Stimulated activated CD8-positive, alpha-beta memory T cell treated with anti-CD3 and anti-CD28 coated beads, Interleukin-12 subunit alpha, Interleukin-12 subunit beta, amount 100 ng/mL, for 24 hours (primary cell): Measurements from ENCODE around the gene LIX1L.
A peak's percentile ranks its signal among the peaks of the same experiment; 100 is the strongest.

ENCODE experiments used
- DNase-seq: peaks from one replicate; pipeline ENCODE4 v3.0.0-alpha.2; 2020; ENCODE audit errors: extremely low read depth

LIX1L gene

DNA sequence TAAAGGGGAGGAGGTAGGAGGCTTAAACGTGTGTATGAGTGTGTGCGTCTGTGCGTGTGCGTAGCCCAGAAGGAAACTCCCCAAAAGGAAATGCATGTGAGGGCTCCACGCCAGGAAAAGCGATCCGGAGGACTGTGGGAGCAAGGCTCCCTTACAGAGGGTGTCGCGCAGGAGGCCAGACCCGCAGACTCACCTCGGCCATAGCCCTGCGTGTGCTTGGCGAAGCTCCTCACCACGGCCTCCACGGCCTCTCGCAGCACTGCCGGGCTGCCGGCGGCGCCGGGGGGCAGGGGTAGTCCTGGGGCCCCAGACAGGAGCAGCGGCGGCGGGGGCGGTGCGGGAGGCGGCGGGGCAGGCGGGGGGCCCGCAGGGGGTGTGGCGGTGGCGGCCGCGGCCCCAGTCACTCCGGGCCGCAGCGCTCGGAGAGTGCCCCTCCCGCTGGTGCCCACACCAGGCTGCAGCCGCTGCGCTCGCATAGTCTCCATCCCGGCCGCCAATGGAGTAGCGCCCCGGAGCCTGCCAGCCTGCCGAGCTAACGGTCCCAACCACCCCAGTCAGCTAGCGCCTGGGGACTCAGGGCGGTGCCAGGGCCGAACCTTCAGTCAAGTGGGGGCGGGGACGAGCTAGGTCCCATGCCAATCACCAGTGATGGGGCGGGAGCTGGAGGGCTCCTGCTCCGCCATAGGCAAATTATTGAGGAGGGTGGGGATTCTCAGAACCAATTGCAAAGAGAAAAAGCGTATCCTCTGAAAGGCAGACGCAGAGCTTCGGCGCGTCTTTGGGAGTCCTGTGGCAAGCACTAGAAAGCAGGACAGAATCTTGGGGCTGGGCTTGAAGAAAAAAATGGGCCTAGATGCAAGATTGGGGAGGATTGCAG is at the start of gene LIX1L:
TSS of gene LIX1L (minus strand) at position 575 of the 877 bp plus-strand sequence. CDS start at position 485, 90 bp downstream.
- peak; percentile 81 for DNase-seq

- DNase-seq: no peak
Measured at GRCh38 chr1:146001709-146002108, 43.9 kb upstream of the LIX1L start.

- no peak for DNase-seq
Measured at GRCh38 chr1:145999321-146000024, 41.7 kb upstream of the LIX1L start.

GRCh38 chr1:145997718-145998023 is 39.9 kb upstream of the LIX1L start:
- DNase-seq: no peak

- no peak for DNase-seq
Measured at GRCh38 chr1:145997016-145997717, 39.4 kb upstream of the LIX1L start.

DNA sequence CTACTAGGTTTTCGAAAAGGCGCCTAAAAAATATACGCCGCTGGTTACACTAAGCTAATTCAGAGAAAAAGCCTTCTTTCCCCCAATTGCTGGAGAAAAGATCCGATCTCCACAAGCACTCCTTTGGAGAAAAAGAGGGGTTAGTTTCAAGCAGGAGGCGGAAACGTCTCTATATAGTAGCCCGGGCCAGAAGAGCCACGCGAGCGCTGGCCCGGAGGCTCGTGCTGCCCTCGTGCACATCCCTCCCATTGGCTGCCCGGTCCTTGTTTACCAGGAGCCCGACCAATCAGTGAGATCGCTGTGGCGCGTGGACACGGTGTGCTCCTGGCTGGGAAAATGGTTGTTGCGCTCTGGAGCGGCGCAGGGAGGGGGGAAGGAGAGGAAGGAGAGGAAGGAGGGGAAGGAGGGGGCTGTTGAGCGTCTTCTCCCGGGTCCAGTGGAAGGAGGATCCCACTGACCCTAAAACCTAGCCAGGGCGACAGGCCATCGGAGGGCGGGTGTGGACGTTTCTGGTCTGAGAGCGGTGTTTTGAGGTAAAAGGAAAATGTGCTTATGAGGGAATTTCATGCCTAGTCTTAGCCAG is 38.7 kb upstream of the LIX1L start, which contains the start of gene TXNIP:
TSS of gene TXNIP (minus strand) at position 147 of the 583 bp plus-strand sequence. CDS start 313 bp downstream, outside the sequence.
- DNase-seq: peak; percentile 88

- DNase-seq: no peak
Measured at GRCh38 chr1:145995964-145996432, 38.2 kb upstream of the LIX1L start.

GRCh38 chr1:145995148-145995881 is 37.5 kb upstream of the LIX1L start:
- no peak for DNase-seq

GRCh38 chr1:145994391-145995120 is 36.7 kb upstream of the LIX1L start:
- DNase-seq: no peak

- DNase-seq: no peak
Measured at GRCh38 chr1:145993618-145994390, 36.0 kb upstream of the LIX1L start.

- no peak for DNase-seq
Measured at GRCh38 chr1:145992958-145993617, 35.3 kb upstream of the LIX1L start.

- DNase-seq: no peak
Measured at GRCh38 chr1:145992502-145992936, 34.7 kb upstream of the LIX1L start.

DNA sequence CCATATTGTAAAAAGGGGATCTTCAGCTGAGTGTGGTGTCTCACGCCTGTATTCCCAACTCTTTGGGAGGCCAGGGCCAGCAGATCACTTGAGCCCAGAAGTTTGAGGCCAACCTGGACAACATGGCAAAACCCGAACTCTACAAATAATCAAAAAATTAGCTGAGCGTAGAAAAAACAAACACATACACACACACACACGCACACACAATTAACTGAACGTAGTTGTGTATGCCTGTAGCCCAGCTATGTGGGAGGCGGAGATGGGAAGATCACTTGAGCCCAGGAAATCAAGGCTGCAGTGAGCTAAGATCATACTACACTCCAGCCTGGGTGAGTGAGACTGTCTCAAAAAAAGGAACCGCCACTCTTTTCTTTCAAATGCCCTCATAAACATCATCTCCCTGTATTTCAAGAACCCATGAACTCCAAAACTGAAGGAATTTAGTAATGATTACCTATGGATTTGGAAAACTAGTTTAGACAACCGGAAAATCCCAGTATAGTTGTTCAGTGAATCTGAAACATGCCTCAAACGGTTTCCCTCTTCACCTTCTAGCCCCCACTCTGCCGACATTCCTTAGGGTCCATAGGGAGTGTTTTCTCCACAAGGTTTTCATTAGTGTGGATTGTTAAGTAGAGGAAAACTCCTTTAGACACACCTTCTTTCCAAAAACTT is 34.1 kb upstream of the LIX1L start:
- no peak for DNase-seq

- no peak for DNase-seq
Measured at GRCh38 chr1:145990249-145990855, 32.5 kb upstream of the LIX1L start.

GRCh38 chr1:145988773-145989172 is 31.0 kb upstream of the LIX1L start:
- DNase-seq: no peak

DNA sequence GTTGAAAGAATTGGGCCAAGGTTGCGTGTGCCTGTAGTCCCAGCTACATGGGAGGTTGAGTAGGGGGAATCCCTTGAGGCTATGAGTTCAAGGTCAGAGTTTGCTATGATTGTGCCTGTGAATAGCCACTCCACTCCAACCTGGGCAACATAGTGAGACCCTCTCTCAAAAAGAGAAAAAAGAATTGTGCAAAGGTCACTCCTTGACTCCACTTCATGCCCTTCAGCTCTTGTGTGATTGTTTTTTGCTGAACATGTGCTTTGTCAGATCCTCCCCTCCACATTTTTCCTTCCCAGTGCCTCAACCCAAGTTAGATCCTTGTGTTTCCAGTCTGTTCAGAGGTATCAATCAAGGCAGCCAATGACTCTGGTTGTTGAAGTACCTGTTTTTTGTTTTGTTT is 30.1 kb upstream of the LIX1L start:
- no peak for DNase-seq

GRCh38 chr1:145986551-145986950 is 28.7 kb upstream of the LIX1L start:
- no peak for DNase-seq
